Left ventricle myocardium superior (tissue), 1 donor: ENCODE data around the gene NR2F2. TPM values are rescaled to one million over a fixed set of nuclear protein-coding genes. Genes with fewer than 3 reads are reported as not detected.
"Not testable (repeated sequence)": the region's sequence is repeated elsewhere in the genome, so short reads cannot be mapped to it uniquely, and the experiment has no call there.

Experiments used
- ATAC-seq: fragments of 200-7000 bp; cut with Tn5 transposase; one replicate; pipeline ENCODE4 v1.9.1; 2020; ENCODE audit warnings: mild to moderate bottlenecking, moderate library complexity
- DNase-seq: peaks from one replicate; pipeline ENCODE4 v3.0.0-alpha.2; 2020
- intact Hi-C: fragments of 100-400 bp; cut with micrococcal nuclease; formaldehyde crosslinking; loops from one replicate; pipeline ENCODE4 v1.11.0; 2022
- total RNA-seq: library from RNA; stranded (reverse); fragmentation: NEBNext Ultra II Directional; extraction: Animal tissue kit (Norgen Biotek cat#: 25700); gene quantifications from one replicate; pipeline ENCODE4 v1.2.1, GENCODE V29; 2021
- donor health status: DM: no; HTN: yes; CAD: no; lungs with severe emphysema.

The NR2F2 gene
- total RNA-seq, 1 donor from 2014 or later = 18.0 TPM

GRCh38 chr15:96359616-96360521 lies 29.4 kb downstream of the NR2F2 start:
- peak; percentile 52 for ATAC-seq
- DNase-seq = no peak
- intact Hi-C loops = no loop called here

- intact Hi-C loops = no loop called here
- DNase-seq (no peak), ATAC-seq (no peak)
Observed at GRCh38 chr15:96360581-96361308, 30.2 kb downstream of the NR2F2 start.

- intact Hi-C loops = no loop called here
- DNase-seq = no peak
Observed at GRCh38 chr15:96361309-96362010, 31.0 kb downstream of the NR2F2 start.

GRCh38 chr15:96362011-96362754 lies 31.7 kb downstream of the NR2F2 start:
- no peak for DNase-seq

More at GRCh38 chr15:96361309-96362010, 31.0 kb downstream of the NR2F2 start:
- ATAC-seq = no peak

GRCh38 chr15:96362755-96363651 lies 32.5 kb downstream of the NR2F2 start:
- intact Hi-C loops = no loop called here
- DNase-seq = no peak
- no peak for ATAC-seq

More at GRCh38 chr15:96362011-96362754, 31.7 kb downstream of the NR2F2 start:
- ATAC-seq = no peak
- intact Hi-C loops = no loop called here

- intact Hi-C loops = no loop called here
- no peak for DNase-seq
- ATAC-seq = no peak
Observed at GRCh38 chr15:96363707-96364106, 33.2 kb downstream of the NR2F2 start.

- no peak for ATAC-seq
- intact Hi-C loops = no loop called here
- no peak for DNase-seq
Observed at GRCh38 chr15:96365781-96366525, 35.5 kb downstream of the NR2F2 start.

DNA sequence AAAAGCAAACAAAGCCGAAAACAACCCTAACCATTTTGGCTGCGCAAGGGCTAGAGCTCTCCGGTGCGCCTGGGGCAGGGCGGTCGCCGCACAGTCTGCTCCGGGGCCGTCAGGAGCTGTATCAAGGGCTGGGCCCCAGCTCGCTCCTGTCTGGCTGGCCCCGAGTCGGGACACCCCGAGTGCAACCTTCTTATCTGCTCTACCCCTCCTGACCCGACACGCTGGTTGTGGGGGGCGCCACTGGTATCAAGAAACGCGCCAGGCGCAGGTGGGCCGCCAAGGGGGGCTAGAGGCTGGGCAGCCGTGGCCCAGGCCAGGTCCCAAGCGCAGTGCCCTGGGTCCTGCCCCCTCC lies 36.0 kb downstream of the NR2F2 start:
- intact Hi-C loops = no loop called here
- ATAC-seq (no peak), DNase-seq (no peak)

DNA sequence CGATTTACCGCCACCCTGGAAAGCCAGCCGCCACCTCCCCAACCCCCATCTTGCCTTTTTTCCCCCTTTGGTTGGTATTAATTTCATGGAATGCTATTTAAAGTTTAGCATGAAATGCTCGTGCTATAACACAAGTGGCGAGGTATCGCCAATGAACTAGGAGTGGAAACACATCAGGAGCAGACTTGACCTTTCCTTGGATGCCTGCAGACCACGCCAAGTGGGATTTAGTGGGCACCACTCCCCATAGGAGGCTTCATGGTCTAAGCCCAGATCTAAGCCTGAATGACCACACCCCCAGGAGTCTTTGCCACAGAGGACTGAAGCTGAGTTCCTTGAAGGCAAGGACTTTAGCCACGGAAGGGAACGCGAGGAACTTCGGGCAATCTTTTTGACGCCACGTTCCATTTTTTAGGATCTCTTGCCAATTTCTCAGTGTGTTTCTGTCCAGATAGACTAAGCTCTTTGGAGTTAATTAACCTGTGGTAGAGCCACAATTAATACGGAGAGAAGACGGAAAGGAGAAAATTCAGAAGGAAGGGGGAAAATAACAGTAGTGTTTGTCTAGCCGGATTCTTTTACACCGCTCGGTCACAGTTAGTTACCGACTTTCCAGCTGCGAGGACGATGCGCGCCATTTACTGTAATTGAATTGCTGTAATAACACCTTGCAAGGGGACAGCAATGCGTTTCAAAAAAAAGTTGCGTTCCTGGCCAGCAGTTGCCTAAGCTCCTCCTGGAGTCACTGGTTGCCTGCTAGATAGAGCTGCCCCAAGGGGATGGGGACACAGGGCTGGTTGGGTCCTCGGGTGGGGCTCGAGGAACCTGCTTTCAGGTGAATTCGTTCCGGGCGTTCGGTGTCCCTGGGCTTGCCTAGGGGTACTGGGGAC lies 37.1 kb downstream of the NR2F2 start:
- DNase-seq = no peak
- intact Hi-C loops = no loop called here
- no peak for ATAC-seq

GRCh38 chr15:96369351-96369750 lies 38.9 kb downstream of the NR2F2 start:
- intact Hi-C loops = no loop called here
- DNase-seq (no peak), ATAC-seq (no peak)

DNA sequence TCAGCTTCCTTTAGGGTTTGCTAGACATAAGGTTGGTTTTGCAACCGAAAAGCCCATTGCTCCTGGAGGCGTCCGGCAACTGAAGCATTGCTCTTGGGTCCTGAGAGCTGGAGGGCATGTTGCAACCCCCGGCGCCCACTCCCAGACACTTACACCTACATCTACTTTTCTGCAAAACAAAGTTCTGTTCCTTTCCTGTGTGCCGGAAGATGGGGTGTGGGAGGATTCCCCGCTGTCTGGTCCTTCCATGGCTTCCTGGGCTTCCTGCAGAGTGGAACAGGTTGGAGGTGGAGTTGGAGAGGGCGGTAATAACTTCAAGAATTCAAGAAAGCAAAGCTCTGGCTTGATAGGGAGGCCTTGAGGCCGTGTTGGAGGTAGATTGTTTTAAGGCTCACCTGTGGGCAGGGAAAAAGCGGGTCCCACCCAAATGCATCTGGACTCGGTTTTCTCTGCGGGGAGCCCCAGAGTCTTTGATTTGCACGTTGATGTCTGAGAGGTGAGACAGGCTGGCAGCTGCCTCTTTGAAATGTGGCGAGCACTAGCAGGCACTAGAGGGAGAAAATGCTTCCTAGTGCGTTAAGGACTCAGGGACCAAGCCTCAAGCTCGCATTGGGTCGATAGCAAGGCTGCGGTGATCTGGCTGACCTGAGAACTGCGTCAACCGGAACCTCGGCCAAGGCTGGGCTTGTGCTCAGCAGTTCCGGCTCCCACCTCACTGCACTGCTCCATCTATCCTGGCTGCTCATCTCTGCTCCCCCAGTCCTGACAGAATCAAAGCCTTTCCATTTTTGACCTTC lies 39.5 kb downstream of the NR2F2 start:
- intact Hi-C loops = no loop called here
- DNase-seq (no peak), ATAC-seq (no peak)

DNA sequence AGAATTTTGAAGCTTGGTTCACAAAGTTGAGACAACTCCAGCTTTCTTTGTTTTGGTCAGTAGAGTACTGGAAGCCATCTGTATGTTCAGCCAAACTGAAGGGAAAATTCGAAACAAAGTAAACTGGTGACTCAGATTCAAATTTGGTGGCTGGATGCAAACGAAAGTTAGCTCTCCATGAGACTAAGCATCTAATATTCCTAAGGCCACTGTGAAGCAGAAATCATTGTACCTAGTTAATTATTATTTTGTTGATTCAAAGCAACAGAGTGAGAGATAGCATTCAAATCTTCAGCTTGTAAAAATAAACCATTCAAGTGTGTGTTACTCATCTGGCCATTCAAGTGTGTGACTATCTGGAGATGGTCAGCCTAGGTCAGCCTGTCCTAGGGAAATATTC lies 42.1 kb downstream of the NR2F2 start:
- intact Hi-C loops = no loop called here
- ATAC-seq (no peak), DNase-seq (no peak)

DNA sequence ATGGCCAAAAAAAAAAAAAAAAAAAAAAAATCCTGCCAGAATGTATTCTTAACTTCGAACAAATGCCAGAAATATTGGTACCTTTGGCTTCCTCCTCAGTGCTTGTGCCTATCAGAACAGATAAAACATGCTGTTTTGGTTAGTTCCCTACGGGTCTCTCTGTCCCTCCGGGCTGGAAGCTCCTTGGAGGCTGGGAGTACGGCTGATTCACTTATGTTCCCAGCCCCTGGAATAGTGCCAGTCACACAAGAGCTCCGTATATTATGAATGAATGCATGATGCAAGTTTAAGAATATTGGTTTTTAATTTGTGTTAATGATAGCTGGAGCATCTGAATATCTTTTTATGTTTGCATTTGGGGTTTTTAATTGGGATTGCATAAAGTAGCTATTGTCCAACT lies 44.0 kb downstream of the NR2F2 start:
- intact Hi-C loops = no loop called here
- ATAC-seq (no peak), DNase-seq (no peak)

DNA sequence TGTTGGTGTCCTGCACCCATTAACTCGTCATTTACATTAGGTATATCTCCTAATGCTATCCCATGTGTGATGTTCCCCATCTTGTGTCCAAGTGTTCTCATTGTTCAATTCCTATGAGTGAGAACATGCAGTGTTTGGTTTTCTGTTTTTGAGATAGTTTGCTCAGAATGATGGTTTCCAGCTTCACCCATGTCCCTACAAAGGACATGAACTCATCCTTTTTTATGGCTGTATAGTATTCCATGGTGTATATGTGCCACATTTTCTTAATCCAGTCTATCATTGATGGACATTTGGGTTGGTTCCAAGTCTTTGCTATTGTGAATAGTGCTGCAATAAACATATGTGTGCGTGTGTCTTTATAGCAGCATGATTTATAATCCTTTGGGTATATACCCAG lies 49.1 kb downstream of the NR2F2 start:
- DNase-seq, intact Hi-C loops, ATAC-seq: not testable (repeated sequence)

DNA sequence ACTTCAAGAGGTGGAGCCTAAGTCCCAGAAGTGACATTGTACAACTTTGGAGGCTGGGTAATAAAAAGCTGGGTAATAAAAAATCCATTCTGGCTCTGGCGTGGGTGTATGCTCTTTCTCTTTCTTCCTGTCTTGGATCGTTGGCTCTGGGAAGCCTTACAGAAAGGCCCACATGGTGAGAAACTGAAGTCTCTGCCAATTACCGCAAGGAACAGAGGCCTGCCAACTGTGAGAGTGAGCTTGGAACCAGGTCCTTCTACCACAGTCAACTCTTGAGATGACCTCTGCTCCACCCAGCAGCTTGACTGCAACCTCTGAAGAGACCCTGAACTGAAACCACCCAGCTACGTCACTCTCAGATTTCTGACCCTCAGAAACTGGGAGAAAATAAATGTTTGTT lies 51.0 kb downstream of the NR2F2 start:
- ATAC-seq (no peak), DNase-seq (no peak)
- intact Hi-C loops = no loop called here

- DNase-seq = no peak
- intact Hi-C loops = no loop called here
- no peak for ATAC-seq
Observed at GRCh38 chr15:96385195-96385594, 54.7 kb downstream of the NR2F2 start.
